ENCODE data around the gene PLEK.

DNA sequence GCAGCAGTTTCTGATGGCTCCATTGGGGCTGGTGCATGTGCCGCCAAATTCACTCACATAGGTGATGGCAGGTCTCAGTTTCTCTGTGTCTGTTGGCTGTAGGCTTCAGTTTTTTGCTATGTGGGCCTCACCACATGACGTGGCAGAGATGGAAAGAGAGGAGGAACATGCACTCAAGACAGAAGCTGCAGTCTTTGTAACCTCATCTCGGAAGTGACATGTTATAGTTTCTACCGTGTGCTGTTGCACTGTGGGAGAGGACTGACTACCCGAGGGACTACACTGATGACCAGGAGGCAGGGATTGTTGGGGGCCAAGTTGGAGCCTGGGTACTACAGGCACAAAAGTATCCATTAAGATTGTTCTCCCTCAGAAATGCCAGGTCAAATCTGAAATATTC lies 36.2 kb upstream of the PLEK start:
- TF ChIP-seq, protein P1, sequence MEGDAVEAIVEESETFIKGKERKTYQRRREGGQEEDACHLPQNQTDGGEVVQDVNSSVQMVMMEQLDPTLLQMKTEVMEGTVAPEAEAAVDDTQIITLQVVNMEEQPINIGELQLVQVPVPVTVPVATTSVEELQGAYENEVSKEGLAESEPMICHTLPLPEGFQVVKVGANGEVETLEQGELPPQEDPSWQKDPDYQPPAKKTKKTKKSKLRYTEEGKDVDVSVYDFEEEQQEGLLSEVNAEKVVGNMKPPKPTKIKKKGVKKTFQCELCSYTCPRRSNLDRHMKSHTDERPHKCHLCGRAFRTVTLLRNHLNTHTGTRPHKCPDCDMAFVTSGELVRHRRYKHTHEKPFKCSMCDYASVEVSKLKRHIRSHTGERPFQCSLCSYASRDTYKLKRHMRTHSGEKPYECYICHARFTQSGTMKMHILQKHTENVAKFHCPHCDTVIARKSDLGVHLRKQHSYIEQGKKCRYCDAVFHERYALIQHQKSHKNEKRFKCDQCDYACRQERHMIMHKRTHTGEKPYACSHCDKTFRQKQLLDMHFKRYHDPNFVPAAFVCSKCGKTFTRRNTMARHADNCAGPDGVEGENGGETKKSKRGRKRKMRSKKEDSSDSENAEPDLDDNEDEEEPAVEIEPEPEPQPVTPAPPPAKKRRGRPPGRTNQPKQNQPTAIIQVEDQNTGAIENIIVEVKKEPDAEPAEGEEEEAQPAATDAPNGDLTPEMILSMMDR (IDR thresholded peaks at IDR 0.05), result no peak
- no peak for TF ChIP-seq POLR2A (IDR thresholded peaks at IDR 0.05)
